Lung (tissue), 12 donors: ENCODE results near the gene TMTC3. TPM values are rescaled to one million over a fixed set of nuclear protein-coding genes. Genes with fewer than 3 reads are reported as not detected.

Source experiments
- ATAC-seq: fragments of 200-7000 bp; cut with Tn5 transposase; one replicate; pipeline ENCODE4 v1.9.1; 2020; ENCODE audit warnings: moderate number of reproducible peaks; ENCODE audit not compliant: insufficient read depth, low FRiP score
- DNase-seq, 3 donors: peaks; one replicate each; pipeline ENCODE4 v3.0.0-alpha.2; 2013 to 2017
- H3K27ac ChIP-seq, 2 donors: one replicate each; pipeline ENCODE4 v1.5.1; 2013; ENCODE audit warnings: mild to moderate bottlenecking in 2 of 2, moderate library complexity in 2 of 2, control low read depth in 1 of 2, inconsistent platforms in 1 of 2, low read depth in 1 of 2, low read length in 1 of 2
- H3K27me3 ChIP-seq, 3 donors: one replicate each; pipeline ENCODE4 v1.5.1; 2013; ENCODE audit warnings: low read length in 2 of 3; ENCODE audit not compliant: control insufficient read depth in 3 of 3, insufficient read depth in 3 of 3
- H3K36me3 ChIP-seq, 4 donors: one replicate each; pipeline ENCODE4 v1.5.1; 2013; ENCODE audit warnings: low read length in 4 of 4, mild to moderate bottlenecking in 1 of 4, moderate library complexity in 1 of 4; ENCODE audit not compliant: control insufficient read depth in 4 of 4, insufficient read depth in 4 of 4
- H3K4me1 ChIP-seq, 5 donors: one replicate each; pipeline ENCODE4 v1.5.1; 2013; ENCODE audit warnings: low read length in 5 of 5, mild to moderate bottlenecking in 2 of 5, moderate library complexity in 1 of 5; ENCODE audit not compliant: control insufficient read depth in 5 of 5, insufficient read depth in 5 of 5
- H3K4me3 ChIP-seq: one replicate; pipeline ENCODE4 v1.5.1; 2013; ENCODE audit warnings: mild to moderate bottlenecking, control low read depth, moderate library complexity
- H3K9ac ChIP-seq, 2 donors: one replicate each; pipeline ENCODE4 v1.5.1; 2013; ENCODE audit warnings: low read length in 2 of 2, control low read depth in 1 of 2; ENCODE audit not compliant: insufficient read depth in 1 of 2
- H3K9me3 ChIP-seq, 4 donors: one replicate each; pipeline ENCODE4 v1.5.1; 2013; ENCODE audit warnings: low read length in 3 of 4, mild to moderate bottlenecking in 1 of 4, moderate library complexity in 1 of 4; ENCODE audit not compliant: control insufficient read depth in 4 of 4, insufficient read depth in 3 of 4
- polyA plus RNA-seq, 2 donors: library from polyadenylated mRNA; stranded (reverse); fragments of 200-250 nt; gene quantifications; one replicate each; pipeline ENCODE4 v1.2.1, GENCODE V29; 2013
- total RNA-seq, 2 donors: library from RNA; depleted of rRNA in 1 of 2; stranded (reverse); fragments of >200 nt in 1 of 2; gene quantifications; one replicate each; pipeline ENCODE4 v1.2.1, GENCODE V29; 2014 to 2021
- TF ChIP-seq, protein P1 (sequence below): IDR thresholded peaks from 2 replicates; pipeline ENCODE4 v1.5.1; 2012; ENCODE audit warnings: mild to moderate bottlenecking; ENCODE audit errors: control extremely low read depth, extremely low read depth
- donor health status: control.
- donor health status: control.
- donor health status: Bipolar disorder and iron deficiency.
- donor health status: healthy.
- donor health status: DM: yes; HTN: yes; CAD: no.

The TMTC3 gene
- total and polyA plus RNA-seq, 4 donors: 3.4 to 36.2 (median 10.8) TPM

DNA sequence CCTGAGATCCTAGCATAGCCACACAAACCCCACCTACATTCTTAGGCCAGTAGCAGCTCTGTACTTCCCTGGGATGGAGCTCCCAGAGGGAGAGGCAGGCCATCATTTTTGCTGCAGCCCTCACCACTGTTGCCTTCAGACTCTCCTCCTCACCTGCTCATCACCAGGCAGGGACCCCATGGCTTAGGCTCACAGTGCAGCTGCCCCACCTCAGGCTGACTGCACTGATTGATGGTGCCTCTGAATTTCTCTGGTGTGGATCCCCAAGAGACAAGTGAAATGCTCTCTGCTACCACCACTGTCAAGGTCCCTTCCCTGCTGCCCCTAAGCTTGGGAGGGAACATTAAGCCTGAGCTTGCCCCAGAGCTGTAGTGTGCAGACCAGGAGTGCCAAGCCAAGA, 76.2 kb downstream of the TMTC3 start:
- Histone ChIP-seq H3K4me3 (no peak overlapping the region), H3K36me3 (no peaks in the 10 kb centered on the region), H3K9me3 (peaks cover 0 to 10% (median 8%) of the 10 kb centered on the region in 4 donors), H3K27me3 (no peaks in the 10 kb centered on the region), H3K27ac (no peak overlapping the region), H3K4me1 (no peaks in the 10 kb centered on the region), H3K9ac (no peak overlapping the region)
- DNase-seq: no peak
- TF ChIP-seq, protein P1, sequence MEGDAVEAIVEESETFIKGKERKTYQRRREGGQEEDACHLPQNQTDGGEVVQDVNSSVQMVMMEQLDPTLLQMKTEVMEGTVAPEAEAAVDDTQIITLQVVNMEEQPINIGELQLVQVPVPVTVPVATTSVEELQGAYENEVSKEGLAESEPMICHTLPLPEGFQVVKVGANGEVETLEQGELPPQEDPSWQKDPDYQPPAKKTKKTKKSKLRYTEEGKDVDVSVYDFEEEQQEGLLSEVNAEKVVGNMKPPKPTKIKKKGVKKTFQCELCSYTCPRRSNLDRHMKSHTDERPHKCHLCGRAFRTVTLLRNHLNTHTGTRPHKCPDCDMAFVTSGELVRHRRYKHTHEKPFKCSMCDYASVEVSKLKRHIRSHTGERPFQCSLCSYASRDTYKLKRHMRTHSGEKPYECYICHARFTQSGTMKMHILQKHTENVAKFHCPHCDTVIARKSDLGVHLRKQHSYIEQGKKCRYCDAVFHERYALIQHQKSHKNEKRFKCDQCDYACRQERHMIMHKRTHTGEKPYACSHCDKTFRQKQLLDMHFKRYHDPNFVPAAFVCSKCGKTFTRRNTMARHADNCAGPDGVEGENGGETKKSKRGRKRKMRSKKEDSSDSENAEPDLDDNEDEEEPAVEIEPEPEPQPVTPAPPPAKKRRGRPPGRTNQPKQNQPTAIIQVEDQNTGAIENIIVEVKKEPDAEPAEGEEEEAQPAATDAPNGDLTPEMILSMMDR: no peak
- no peak for ATAC-seq

DNA sequence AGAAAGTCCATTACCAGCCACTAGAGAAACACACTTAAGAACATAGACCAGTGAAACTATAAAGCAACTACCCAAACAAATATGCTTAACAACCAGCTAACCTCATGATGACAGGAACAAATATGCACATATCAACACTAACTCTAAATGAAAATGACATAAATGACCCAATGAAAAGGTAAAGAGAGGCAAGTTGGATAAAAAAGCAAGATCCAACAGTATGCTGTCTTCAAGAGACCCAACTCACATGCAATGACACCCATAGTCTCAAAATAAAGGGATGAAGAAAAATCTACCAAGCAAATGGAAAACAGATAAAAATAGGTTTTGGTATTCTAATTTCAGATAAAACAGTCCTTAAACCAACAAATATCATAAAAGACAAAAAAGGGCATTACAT, 77.8 kb downstream of the TMTC3 start:
- Histone ChIP-seq H3K4me3 (no peak overlapping the region), H3K36me3 (no peaks in the 10 kb centered on the region), H3K27ac (no peak overlapping the region), H3K9me3 (peaks cover 0 to 10% (median 8%) of the 10 kb centered on the region in 4 donors), H3K9ac (no peak overlapping the region), H3K4me1 (no peaks in the 10 kb centered on the region), H3K27me3 (no peaks in the 10 kb centered on the region)
- DNase-seq (no peak), ATAC-seq (no peak)
- TF ChIP-seq, protein P1: no peak

DNA sequence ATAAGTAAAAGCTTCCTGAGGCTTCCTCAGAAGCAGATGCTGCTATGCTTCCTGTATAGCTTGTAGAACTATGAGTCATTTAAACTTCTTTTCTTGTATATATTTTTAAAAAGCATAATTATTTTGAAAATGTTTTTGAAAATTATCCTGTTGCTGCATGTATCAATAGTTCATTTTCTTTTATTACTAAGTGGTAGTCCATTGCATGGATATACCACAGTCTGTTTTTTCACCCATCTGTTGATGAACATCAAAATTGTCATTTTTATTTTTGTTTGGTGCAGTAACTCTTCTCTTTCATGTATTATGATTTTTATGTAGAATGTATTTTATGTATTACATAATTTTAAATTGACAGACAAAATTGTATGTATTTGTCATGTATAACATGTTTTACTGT, 81.4 kb downstream of the TMTC3 start:
- ATAC-seq: no peak
- H3K27ac ChIP-seq: no peak overlapping the region
- peaks cover 0 to 10% (median 5%) of the 10 kb centered on the region in 4 donors for H3K9me3 ChIP-seq
- no peak for DNase-seq
- TF ChIP-seq, protein P1: no peak
- H3K4me3 ChIP-seq: no peak overlapping the region
- no peaks in the 10 kb centered on the region for H3K4me1 ChIP-seq
- no peaks in the 10 kb centered on the region for H3K27me3 ChIP-seq
- no peaks in the 10 kb centered on the region for H3K36me3 ChIP-seq
- no peak overlapping the region for H3K9ac ChIP-seq

DNA sequence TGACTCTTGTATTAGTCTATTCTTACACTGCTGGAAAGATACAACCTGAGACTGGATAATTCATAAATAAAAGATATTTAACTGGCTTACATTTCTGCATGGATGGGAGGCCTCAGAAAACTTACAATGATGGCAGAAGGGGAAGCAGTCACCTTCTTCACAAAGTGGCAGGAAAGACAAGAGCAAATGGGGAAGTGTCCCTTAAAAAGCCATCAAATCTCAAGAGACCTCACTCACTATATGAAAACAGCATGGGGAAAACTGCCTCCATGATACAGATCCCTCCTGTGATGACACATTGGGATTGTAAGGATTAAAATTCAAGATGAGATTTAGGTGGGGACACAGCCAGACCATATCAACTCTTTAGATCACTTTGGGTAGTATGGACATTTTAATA, 83.7 kb downstream of the TMTC3 start:
- TF ChIP-seq, protein P1: no peak
- no peak for ATAC-seq
- Histone ChIP-seq H3K4me3 (no peak overlapping the region), H3K9me3 (peaks cover 0 to 6% (median 1%) of the 10 kb centered on the region in 4 donors), H3K4me1 (no peaks in the 10 kb centered on the region), H3K9ac (no peak overlapping the region), H3K27ac (no peak overlapping the region), H3K36me3 (no peaks in the 10 kb centered on the region), H3K27me3 (no peaks in the 10 kb centered on the region)
- DNase-seq: no peak
